Panc1 (cell line): Measurements from ENCODE around the gene SLC34A3.

ENCODE experiments used
- POLR2AphosphoS5 ChIP-seq: IDR thresholded peaks from 2 replicates; pipeline ENCODE4 v1.6.1; 2012; ENCODE audit warnings: mild to moderate bottlenecking, low read depth, low read length, moderate library complexity
- TCF7L2 ChIP-seq: IDR thresholded peaks from 2 replicates; pipeline ENCODE4 v1.6.1; 2011; ENCODE audit warnings: mild to moderate bottlenecking, low read depth, low read length, inconsistent platforms
- TF ChIP-seq, protein P1 (sequence below): fragments of 450-650 bp; IDR thresholded peaks from 2 replicates; pipeline ENCODE4 v1.5.1; 2017; ENCODE audit warnings: mild to moderate bottlenecking
- TF ChIP-seq, protein P2 (sequence below), 2 experiments: IDR thresholded peaks; 2 replicates each; pipeline ENCODE4 v1.6.1; 2011 to 2012; ENCODE audit warnings: low read depth in 2 of 2, control low read depth in 1 of 2, low read length in 1 of 2, mild to moderate bottlenecking in 1 of 2, moderate library complexity in 1 of 2; ENCODE audit not compliant: insufficient read depth in 1 of 2

DNA sequence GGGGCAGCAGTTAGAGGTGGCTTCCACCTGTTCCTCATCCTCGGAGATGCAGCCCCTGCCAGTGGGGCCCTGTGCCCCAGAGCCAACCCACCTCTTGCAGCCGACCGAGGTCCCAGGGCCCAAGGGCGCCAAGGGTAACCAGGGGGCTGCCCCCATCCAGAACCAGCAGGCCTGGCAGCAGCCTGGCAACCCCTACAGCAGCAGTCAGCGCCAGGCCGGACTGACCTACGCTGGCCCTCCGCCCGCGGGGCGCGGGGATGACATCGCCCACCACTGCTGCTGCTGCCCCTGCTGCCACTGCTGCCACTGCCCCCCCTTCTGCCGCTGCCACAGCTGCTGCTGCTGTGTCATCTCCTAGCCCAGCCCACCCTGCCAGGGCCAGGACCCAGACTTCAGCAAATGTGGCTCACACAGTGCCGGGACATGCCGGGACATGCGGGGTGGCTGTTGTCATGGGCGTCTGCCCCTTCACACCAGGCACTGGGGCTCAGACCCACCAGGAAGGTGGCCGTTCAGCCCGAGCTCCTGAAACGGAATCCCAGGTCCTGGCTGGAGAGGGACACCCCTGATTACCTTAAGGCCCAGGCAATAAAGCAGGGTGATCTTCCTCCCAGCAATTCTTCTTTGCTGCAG lies 4.9 kb upstream of the SLC34A3 start:
- no peak for TF ChIP-seq TCF7L2
- TF ChIP-seq, protein P1, sequence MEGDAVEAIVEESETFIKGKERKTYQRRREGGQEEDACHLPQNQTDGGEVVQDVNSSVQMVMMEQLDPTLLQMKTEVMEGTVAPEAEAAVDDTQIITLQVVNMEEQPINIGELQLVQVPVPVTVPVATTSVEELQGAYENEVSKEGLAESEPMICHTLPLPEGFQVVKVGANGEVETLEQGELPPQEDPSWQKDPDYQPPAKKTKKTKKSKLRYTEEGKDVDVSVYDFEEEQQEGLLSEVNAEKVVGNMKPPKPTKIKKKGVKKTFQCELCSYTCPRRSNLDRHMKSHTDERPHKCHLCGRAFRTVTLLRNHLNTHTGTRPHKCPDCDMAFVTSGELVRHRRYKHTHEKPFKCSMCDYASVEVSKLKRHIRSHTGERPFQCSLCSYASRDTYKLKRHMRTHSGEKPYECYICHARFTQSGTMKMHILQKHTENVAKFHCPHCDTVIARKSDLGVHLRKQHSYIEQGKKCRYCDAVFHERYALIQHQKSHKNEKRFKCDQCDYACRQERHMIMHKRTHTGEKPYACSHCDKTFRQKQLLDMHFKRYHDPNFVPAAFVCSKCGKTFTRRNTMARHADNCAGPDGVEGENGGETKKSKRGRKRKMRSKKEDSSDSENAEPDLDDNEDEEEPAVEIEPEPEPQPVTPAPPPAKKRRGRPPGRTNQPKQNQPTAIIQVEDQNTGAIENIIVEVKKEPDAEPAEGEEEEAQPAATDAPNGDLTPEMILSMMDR: no peak
- TF ChIP-seq, protein P2, sequence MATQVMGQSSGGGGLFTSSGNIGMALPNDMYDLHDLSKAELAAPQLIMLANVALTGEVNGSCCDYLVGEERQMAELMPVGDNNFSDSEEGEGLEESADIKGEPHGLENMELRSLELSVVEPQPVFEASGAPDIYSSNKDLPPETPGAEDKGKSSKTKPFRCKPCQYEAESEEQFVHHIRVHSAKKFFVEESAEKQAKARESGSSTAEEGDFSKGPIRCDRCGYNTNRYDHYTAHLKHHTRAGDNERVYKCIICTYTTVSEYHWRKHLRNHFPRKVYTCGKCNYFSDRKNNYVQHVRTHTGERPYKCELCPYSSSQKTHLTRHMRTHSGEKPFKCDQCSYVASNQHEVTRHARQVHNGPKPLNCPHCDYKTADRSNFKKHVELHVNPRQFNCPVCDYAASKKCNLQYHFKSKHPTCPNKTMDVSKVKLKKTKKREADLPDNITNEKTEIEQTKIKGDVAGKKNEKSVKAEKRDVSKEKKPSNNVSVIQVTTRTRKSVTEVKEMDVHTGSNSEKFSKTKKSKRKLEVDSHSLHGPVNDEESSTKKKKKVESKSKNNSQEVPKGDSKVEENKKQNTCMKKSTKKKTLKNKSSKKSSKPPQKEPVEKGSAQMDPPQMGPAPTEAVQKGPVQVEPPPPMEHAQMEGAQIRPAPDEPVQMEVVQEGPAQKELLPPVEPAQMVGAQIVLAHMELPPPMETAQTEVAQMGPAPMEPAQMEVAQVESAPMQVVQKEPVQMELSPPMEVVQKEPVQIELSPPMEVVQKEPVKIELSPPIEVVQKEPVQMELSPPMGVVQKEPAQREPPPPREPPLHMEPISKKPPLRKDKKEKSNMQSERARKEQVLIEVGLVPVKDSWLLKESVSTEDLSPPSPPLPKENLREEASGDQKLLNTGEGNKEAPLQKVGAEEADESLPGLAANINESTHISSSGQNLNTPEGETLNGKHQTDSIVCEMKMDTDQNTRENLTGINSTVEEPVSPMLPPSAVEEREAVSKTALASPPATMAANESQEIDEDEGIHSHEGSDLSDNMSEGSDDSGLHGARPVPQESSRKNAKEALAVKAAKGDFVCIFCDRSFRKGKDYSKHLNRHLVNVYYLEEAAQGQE (IDR thresholded peaks at IDR 0.05; ENCODE audit: insufficient read depth in 1 of 2, low read depth in 2 of 2, low read length in 1 of 2): no peak
- TF ChIP-seq POLR2AphosphoS5: no peak
